HepG2 (cell line): ENCODE measurements around the gene SMCO4. TPM values are rescaled to one million over a fixed set of nuclear protein-coding genes. Genes with fewer than 3 reads are reported as not detected.
A peak's percentile ranks its signal among the peaks of the same experiment; 100 is the strongest.

Experiments used
- CBX1 ChIP-seq: IDR thresholded peaks from one replicate; pipeline ENCODE4 v1.6.1; 2016; ENCODE audit warnings: antibody characterized with exemption, low read depth
- DNMT3B ChIP-seq: conservative IDR thresholded peaks from 2 replicates; pipeline ENCODE4 v1.6.1; 2016; ENCODE audit warnings: missing biosample characterization, control low read depth
- ERF ChIP-seq: IDR thresholded peaks from 2 replicates; pipeline ENCODE4 v1.6.1; 2018; ENCODE audit warnings: missing biosample characterization, missing genetic modification reagents
- FOXP1 ChIP-seq, 2 experiments: fragments of 450-650 bp in 1 of 2; IDR thresholded peaks; 2 replicates each; pipeline ENCODE4 v1.6.1; 2017 to 2018; ENCODE audit warnings: antibody characterized with exemption in 1 of 2
- JUN ChIP-seq: sonication (generic); formaldehyde crosslinking; IDR thresholded peaks from 2 replicates; pipeline ENCODE4 v1.4.0; 2020; ENCODE audit warnings: mild to moderate bottlenecking, missing genetic modification reagents
- NRL ChIP-seq: sonication (generic); formaldehyde crosslinking; IDR thresholded peaks from 2 replicates; pipeline ENCODE4 v1.5.0; 2020; ENCODE audit warnings: missing genetic modification reagents, mild to moderate bottlenecking, moderate library complexity, borderline replicate concordance
- PHF8 ChIP-seq: sonication (generic); formaldehyde crosslinking; IDR thresholded peaks from 2 replicates; pipeline ENCODE4 v1.5.0; 2020; ENCODE audit warnings: missing genetic modification reagents
- RFX1 ChIP-seq: fragments of 450-650 bp; IDR thresholded peaks from 2 replicates; pipeline ENCODE4 v1.6.1; 2017
- SIX4 ChIP-seq: sonication (generic); formaldehyde crosslinking; IDR thresholded peaks from 2 replicates; pipeline ENCODE4 v1.4.0; 2020; ENCODE audit warnings: missing genetic modification reagents
- SMAD3 ChIP-seq: sonication (generic); formaldehyde crosslinking; IDR thresholded peaks from 2 replicates; pipeline ENCODE4 v1.4.0; 2020; ENCODE audit warnings: missing genetic modification reagents
- TOE1 ChIP-seq: sonication (generic); formaldehyde crosslinking; IDR thresholded peaks from 2 replicates; pipeline ENCODE4 v1.4.0; 2020; ENCODE audit warnings: mild to moderate bottlenecking, missing genetic modification reagents
- XBP1 ChIP-seq: sonication (generic); formaldehyde crosslinking; IDR thresholded peaks from 2 replicates; pipeline ENCODE4 v1.5.0; 2020; ENCODE audit warnings: missing genetic modification reagents
- ZNF564 ChIP-seq: sonication (generic); formaldehyde crosslinking; IDR thresholded peaks from 2 replicates; pipeline ENCODE4 v1.8.1; 2023; ENCODE audit warnings: mild to moderate bottlenecking, missing genetic modification reagents
- ZSCAN12 ChIP-seq: sonication (generic); formaldehyde crosslinking; IDR thresholded peaks from 2 replicates; pipeline ENCODE4 v1.9.0; 2021; ENCODE audit warnings: mild to moderate bottlenecking, missing genetic modification reagents
- polyA plus RNA-seq, 8 experiments: library from polyadenylated mRNA; depleted of rRNA in 3 of 8; stranded (reverse) in 7 of 8; unstranded in 1 of 8; fragments of >200 nt; fragmentation: Illumina TruSeq in 4 of 8; extraction: Trizol in 4 of 8; gene quantifications; 2 replicates each; pipeline versions ENCODE4 v1.2.1 to v1.2.3, GENCODE V29; 2011 to 2016; ENCODE audit warnings: low read depth in 4 of 8, missing spikeins in 1 of 8, mixed read lengths in 1 of 8; ENCODE audit not compliant: insufficient read depth in 1 of 8
- total RNA-seq, 5 experiments: library from RNA; depleted of rRNA; stranded (reverse); fragments of >200 nt; fragmentation: Illumina TruSeq; extraction: Trizol; gene quantifications; 2 replicates each; pipeline ENCODE4 v1.2.3, GENCODE V29; 2016; ENCODE audit warnings: low read depth in 1 of 5
- TF ChIP-seq, protein P1 (sequence below): sonication (generic); formaldehyde crosslinking; IDR thresholded peaks from 2 replicates; pipeline ENCODE4 v1.4.0; 2020; ENCODE audit warnings: missing genetic modification reagents
- TF ChIP-seq, protein P2 (sequence below): sonication (generic); formaldehyde crosslinking; IDR thresholded peaks from 2 replicates; pipeline ENCODE4 v1.4.0; 2020; ENCODE audit warnings: mild to moderate bottlenecking, missing genetic modification reagents
- TF ChIP-seq, protein P3 (sequence below): sonication (generic); formaldehyde crosslinking; IDR thresholded peaks from 2 replicates; pipeline ENCODE4 v1.4.0; 2020; ENCODE audit warnings: missing genetic modification reagents
- TF ChIP-seq, protein P4 (sequence below): sonication (generic); formaldehyde crosslinking; IDR thresholded peaks from 2 replicates; pipeline ENCODE4 v1.4.0; 2020; ENCODE audit warnings: missing genetic modification reagents

Gene SMCO4
- total and polyA plus RNA-seq, 2 of the 13 experiments (the other 11 are each of a cell fraction or from before 2014, with no cell fraction given) = 10.6 to 28.5 TPM

DNA sequence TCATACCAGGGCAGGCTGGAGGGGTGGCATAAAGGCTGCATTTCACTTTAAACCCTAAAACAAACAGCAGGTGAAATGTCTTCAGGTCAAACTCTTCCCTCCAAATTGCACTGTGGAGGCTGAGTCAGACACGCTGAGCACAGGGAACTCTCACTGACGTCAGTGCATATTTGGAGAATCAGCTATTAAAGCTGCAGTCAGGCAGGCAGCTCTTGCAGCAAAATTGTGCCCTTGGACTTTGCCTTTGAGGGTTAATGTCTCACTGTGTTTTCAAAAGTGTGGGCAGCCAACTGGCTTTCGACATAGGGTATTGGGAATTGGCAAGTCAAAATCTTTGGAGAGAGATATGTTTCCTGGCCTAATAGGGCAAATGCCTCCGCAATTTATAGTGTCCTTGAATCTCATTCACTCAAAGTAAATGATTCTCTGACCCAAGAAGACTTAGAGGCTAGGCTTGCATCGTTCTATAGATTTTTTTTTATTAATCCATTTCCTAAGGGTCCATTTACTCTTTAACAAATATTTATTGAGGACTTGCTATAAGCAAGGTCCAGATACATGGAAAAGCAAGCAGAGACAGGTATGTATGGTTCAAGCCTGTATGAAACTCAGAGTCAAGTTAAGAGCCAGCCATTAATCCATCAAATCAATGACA lies 27.7 kb upstream of the SMCO4 start (continued):
- TF ChIP-seq, protein P1, sequence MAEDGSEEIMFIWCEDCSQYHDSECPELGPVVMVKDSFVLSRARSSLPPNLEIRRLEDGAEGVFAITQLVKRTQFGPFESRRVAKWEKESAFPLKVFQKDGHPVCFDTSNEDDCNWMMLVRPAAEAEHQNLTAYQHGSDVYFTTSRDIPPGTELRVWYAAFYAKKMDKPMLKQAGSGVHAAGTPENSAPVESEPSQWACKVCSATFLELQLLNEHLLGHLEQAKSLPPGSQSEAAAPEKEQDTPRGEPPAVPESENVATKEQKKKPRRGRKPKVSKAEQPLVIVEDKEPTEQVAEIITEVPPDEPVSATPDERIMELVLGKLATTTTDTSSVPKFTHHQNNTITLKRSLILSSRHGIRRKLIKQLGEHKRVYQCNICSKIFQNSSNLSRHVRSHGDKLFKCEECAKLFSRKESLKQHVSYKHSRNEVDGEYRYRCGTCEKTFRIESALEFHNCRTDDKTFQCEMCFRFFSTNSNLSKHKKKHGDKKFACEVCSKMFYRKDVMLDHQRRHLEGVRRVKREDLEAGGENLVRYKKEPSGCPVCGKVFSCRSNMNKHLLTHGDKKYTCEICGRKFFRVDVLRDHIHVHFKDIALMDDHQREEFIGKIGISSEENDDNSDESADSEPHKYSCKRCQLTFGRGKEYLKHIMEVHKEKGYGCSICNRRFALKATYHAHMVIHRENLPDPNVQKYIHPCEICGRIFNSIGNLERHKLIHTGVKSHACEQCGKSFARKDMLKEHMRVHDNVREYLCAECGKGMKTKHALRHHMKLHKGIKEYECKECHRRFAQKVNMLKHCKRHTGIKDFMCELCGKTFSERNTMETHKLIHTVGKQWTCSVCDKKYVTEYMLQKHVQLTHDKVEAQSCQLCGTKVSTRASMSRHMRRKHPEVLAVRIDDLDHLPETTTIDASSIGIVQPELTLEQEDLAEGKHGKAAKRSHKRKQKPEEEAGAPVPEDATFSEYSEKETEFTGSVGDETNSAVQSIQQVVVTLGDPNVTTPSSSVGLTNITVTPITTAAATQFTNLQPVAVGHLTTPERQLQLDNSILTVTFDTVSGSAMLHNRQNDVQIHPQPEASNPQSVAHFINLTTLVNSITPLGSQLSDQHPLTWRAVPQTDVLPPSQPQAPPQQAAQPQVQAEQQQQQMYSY (CRISPR knock-in tag) = no peak
- TF ChIP-seq ZSCAN12 (CRISPR knock-in tag) (no peak), FOXP1 (IDR thresholded peaks at IDR 0.05) (no peak), FOXP1 (CRISPR knock-in tag; IDR thresholded peaks at IDR 0.05) (peak; percentile 46; the same call in 1 of the 2 replicates), SMAD3 (CRISPR knock-in tag) (0 out of 2 replicates have a peak, but pooled peaks have one; percentile 76), SIX4 (no peak), CBX1 (no peak), DNMT3B (CRISPR knock-in tag) (no peak), PHF8 (0 out of 2 replicates have a peak, but pooled peaks have one; percentile 31), RFX1 (no peak), NRL (CRISPR knock-in tag) (no peak), ZNF564 (CRISPR knock-in tag) (peak; percentile 68; the same call in 1 of the 2 replicates), ERF (CRISPR knock-in tag) (peak; percentile 75; the same call in 1 of the 2 replicates), XBP1 (CRISPR knock-in tag) (no peak), TOE1 (CRISPR knock-in tag) (no peak), JUN (peak; percentile 73; the same call in 1 of the 2 replicates)
- TF ChIP-seq, protein P2, sequence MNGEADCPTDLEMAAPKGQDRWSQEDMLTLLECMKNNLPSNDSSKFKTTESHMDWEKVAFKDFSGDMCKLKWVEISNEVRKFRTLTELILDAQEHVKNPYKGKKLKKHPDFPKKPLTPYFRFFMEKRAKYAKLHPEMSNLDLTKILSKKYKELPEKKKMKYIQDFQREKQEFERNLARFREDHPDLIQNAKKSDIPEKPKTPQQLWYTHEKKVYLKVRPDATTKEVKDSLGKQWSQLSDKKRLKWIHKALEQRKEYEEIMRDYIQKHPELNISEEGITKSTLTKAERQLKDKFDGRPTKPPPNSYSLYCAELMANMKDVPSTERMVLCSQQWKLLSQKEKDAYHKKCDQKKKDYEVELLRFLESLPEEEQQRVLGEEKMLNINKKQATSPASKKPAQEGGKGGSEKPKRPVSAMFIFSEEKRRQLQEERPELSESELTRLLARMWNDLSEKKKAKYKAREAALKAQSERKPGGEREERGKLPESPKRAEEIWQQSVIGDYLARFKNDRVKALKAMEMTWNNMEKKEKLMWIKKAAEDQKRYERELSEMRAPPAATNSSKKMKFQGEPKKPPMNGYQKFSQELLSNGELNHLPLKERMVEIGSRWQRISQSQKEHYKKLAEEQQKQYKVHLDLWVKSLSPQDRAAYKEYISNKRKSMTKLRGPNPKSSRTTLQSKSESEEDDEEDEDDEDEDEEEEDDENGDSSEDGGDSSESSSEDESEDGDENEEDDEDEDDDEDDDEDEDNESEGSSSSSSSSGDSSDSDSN (CRISPR knock-in tag) = no peak
- TF ChIP-seq, protein P3, sequence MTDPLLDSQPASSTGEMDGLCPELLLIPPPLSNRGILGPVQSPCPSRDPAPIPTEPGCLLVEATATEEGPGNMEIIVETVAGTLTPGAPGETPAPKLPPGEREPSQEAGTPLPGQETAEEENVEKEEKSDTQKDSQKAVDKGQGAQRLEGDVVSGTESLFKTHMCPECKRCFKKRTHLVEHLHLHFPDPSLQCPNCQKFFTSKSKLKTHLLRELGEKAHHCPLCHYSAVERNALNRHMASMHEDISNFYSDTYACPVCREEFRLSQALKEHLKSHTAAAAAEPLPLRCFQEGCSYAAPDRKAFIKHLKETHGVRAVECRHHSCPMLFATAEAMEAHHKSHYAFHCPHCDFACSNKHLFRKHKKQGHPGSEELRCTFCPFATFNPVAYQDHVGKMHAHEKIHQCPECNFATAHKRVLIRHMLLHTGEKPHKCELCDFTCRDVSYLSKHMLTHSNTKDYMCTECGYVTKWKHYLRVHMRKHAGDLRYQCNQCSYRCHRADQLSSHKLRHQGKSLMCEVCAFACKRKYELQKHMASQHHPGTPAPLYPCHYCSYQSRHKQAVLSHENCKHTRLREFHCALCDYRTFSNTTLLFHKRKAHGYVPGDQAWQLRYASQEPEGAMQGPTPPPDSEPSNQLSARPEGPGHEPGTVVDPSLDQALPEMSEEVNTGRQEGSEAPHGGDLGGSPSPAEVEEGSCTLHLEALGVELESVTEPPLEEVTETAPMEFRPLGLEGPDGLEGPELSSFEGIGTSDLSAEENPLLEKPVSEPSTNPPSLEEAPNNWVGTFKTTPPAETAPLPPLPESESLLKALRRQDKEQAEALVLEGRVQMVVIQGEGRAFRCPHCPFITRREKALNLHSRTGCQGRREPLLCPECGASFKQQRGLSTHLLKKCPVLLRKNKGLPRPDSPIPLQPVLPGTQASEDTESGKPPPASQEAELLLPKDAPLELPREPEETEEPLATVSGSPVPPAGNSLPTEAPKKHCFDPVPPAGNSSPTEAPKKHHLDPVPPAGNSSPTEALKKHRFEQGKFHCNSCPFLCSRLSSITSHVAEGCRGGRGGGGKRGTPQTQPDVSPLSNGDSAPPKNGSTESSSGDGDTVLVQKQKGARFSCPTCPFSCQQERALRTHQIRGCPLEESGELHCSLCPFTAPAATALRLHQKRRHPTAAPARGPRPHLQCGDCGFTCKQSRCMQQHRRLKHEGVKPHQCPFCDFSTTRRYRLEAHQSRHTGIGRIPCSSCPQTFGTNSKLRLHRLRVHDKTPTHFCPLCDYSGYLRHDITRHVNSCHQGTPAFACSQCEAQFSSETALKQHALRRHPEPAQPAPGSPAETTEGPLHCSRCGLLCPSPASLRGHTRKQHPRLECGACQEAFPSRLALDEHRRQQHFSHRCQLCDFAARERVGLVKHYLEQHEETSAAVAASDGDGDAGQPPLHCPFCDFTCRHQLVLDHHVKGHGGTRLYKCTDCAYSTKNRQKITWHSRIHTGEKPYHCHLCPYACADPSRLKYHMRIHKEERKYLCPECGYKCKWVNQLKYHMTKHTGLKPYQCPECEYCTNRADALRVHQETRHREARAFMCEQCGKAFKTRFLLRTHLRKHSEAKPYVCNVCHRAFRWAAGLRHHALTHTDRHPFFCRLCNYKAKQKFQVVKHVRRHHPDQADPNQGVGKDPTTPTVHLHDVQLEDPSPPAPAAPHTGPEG = no peak
- TF ChIP-seq, protein P4, sequence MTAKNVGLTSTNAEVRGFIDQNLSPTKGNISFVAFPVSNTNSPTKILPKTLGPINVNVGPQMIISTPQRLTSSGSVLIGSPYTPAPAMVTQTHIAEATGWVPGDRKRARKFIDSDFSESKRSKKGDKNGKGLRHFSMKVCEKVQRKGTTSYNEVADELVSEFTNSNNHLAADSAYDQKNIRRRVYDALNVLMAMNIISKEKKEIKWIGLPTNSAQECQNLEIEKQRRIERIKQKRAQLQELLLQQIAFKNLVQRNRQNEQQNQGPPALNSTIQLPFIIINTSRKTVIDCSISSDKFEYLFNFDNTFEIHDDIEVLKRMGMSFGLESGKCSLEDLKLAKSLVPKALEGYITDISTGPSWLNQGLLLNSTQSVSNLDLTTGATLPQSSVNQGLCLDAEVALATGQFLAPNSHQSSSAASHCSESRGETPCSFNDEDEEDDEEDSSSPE (CRISPR knock-in tag) = peak; percentile 74
